HUES6 (cell line): ENCODE results near the gene MARVELD2.
"Not testable (repeated sequence)": the region's sequence is repeated elsewhere in the genome, so short reads cannot be mapped to it uniquely, and the experiment has no call there.

ENCODE experiments used
- H3K27ac ChIP-seq: 2 replicates; pipeline ENCODE4 v1.7.0; 2013; ENCODE audit warnings: low read depth, mild to moderate bottlenecking, low read length, inconsistent platforms
- H3K27me3 ChIP-seq: 2 replicates; pipeline ENCODE4 v1.6.1; 2013; ENCODE audit warnings: low read length; ENCODE audit not compliant: control insufficient read depth, insufficient read depth
- H3K36me3 ChIP-seq: 2 replicates; pipeline ENCODE4 v1.6.1; 2013; ENCODE audit warnings: low read length; ENCODE audit not compliant: control insufficient read depth, insufficient read depth
- H3K4me1 ChIP-seq: 2 replicates; pipeline ENCODE4 v1.6.1; 2013; ENCODE audit warnings: low read length; ENCODE audit not compliant: control insufficient read depth, insufficient read depth
- H3K4me3 ChIP-seq: 2 replicates; pipeline ENCODE4 v1.5.1; 2013; ENCODE audit warnings: low read depth, low read length
- H3K9ac ChIP-seq: one replicate; pipeline ENCODE4 v1.6.1; 2013; ENCODE audit warnings: mild to moderate bottlenecking, low read length
- H3K9me3 ChIP-seq: 2 replicates; pipeline ENCODE4 v1.6.1; 2013; ENCODE audit warnings: low read depth, low read length; ENCODE audit not compliant: control insufficient read depth, insufficient read depth

MARVELD2 gene

DNA sequence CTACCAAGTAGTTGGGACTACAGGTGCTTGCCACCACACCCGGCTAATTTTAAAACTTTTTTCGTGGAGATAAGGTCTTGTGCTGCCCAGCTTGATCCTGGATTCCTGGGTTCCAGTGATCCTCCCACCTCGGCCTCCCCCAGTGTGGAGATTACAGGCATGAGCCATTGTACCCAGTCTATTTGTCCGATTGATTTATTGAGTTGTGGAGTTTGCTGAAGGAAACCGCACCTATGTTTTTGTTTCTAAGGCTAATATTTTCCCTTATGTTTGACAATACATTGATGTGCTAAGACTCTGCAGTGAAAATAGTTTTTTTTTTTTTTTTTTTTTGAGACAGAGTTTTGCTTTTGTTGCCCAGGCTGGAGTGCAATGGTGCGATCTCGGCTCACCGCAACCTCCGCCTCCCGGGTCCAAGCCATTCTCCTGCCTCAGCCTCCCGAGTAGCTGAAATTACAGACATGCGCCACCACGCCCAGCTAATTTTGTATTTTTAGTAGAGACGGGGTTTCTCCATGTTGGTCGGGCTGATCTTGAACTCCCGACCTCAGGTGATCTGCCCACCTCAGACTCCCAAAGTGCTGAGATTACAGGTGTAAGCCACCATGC lies 57.7 kb downstream of the MARVELD2 start:
- not testable (repeated sequence) for H3K9ac ChIP-seq, H3K27ac ChIP-seq, H3K27me3 ChIP-seq, H3K36me3 ChIP-seq, H3K9me3 ChIP-seq, H3K4me1 ChIP-seq, H3K4me3 ChIP-seq

DNA sequence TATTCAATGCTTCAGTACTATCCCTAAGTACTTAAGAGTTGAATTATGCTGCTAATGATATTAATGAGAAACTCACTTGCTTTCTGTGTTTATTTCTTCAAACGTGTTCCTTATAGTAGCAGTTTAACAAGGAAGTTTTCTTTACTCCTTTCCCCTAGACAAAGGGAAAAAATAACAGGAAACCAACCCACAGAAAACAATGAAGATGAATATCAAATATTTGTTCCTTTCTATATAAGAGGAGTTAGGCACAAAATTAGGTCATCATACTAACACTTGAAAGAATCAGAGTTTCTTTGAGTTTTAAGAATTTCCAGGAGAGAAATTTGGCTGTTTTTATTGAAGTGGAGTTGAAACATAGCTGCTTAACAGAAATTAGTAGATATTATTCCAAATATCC lies 62.3 kb downstream of the MARVELD2 start:
- H3K27me3 ChIP-seq: no peaks in the 10 kb centered on the region
- H3K36me3 ChIP-seq: no peaks in the 10 kb centered on the region
- H3K27ac ChIP-seq: no peak overlapping the region
- H3K4me1 ChIP-seq: no peaks in the 10 kb centered on the region
- no peak overlapping the region for H3K4me3 ChIP-seq
- no peaks in the 10 kb centered on the region for H3K9me3 ChIP-seq
- H3K9ac ChIP-seq: no peak overlapping the region

DNA sequence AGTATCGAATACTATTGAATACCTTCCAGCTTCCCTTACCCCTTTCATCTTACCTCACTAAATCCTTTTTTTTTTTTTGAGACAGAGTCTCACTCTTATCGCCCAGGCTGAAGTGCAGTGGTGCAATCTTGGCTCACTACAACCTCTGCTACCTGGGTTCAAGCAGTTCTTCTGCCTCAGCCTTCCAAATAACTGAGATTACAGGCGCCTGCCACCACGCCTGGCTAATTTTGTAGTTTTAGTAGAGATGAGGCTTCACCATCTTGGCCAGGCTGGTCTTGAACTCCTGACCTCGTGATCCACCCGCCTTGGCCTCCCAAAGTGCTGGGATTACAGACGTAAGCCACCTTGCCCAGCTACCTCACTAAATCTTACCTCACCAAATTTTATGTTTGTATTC lies 63.4 kb downstream of the MARVELD2 start:
- not testable (repeated sequence) for H3K27ac ChIP-seq, H3K4me3 ChIP-seq, H3K9ac ChIP-seq, H3K4me1 ChIP-seq, H3K27me3 ChIP-seq, H3K9me3 ChIP-seq, H3K36me3 ChIP-seq

DNA sequence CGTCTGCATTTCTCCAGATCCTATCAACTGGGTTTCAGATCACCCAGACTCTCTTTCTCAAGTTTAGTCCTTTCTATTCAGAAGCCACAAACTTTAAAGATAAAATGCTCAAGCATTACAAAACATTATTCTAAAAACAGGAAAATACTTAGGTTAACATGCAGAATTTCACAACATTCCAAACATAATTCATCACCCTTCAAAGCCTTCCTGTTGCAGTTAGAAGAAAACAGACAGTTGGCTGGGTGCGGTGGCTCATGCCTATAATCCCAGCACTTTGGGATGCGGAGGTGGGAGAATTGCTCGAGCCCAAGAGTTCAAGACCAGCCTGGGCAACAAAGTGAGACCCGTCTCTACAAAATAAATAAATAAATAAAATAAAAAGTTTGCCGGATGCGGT lies 70.0 kb downstream of the MARVELD2 start:
- Histone ChIP-seq H3K4me3 (no peak overlapping the region), H3K27me3 (no peaks in the 10 kb centered on the region), H3K9ac (no peak overlapping the region), H3K9me3 (no peaks in the 10 kb centered on the region), H3K4me1 (peaks cover 9% of the 10 kb centered on the region), H3K27ac (no peak overlapping the region), H3K36me3 (no peaks in the 10 kb centered on the region)

DNA sequence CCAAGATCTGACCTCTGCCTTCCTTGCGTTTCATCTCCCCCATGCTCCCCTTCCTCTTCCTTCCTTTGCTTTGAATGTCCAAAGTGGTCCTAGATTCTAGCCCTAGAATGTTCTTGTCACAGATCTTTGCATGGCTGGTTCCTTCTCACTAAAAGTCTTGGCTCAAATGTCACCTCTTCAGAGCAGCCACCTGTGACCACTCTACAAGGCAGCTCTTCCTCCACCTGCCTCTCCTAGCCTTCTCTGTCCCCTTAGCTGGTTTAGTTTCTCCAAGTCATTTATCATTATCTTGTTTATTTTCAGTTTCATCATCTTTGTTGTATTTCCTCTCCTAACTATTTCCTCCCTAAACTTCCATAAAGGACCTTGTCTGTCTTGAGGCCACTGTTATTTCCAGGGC lies 70.6 kb downstream of the MARVELD2 start:
- Histone ChIP-seq H3K9ac (no peak overlapping the region), H3K9me3 (no peaks in the 10 kb centered on the region), H3K27ac (no peak overlapping the region), H3K36me3 (no peaks in the 10 kb centered on the region), H3K27me3 (no peaks in the 10 kb centered on the region; the same call in 1 of the 2 replicates), H3K4me3 (no peak overlapping the region), H3K4me1 (peaks cover 9% of the 10 kb centered on the region)

DNA sequence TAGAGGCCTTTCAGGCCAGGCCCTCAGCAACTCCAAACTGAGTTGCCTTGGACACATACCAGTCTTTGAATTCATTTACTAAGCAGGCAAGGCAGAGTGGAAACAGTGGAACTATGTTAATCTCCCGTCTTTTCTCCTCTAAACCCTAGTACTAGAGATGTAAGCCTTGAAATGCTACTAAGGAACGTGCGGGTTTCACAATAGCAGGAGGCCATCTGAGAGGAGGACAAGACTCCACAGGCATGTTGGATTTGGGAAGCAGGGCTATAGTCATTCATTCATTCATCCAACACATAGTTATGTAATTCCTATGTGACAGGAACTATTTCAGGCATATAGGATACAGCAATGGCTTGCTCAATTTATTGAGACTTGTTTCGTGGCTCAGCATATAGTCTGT lies 74.3 kb downstream of the MARVELD2 start:
- Histone ChIP-seq H3K27me3 (peaks cover 32% of the 10 kb centered on the region; the same call in 1 of the 2 replicates), H3K27ac (no peak overlapping the region), H3K36me3 (no peaks in the 10 kb centered on the region), H3K4me3 (no peak overlapping the region), H3K9ac (no peak overlapping the region), H3K4me1 (peaks cover 13% of the 10 kb centered on the region), H3K9me3 (no peaks in the 10 kb centered on the region)

DNA sequence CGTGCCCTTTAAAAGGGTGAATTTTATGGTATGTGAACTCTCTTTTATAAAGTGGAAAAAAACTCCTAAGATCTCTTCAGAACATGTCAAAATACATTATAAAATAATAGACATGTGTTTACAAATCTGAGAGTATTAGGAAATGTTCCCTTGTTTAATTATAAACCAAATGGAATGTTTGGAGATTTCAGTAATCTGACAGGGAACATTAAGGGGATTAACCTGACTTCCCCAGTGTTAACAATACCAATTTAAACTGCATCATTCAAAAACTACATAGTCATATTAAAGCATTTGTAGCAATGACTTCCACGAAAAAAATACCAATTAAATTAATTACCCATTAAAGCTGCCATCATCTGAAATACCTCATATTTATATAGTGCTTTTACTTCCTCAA lies 76.1 kb downstream of the MARVELD2 start:
- H3K4me1 ChIP-seq: peaks cover 20% of the 10 kb centered on the region
- no peaks in the 10 kb centered on the region for H3K9me3 ChIP-seq
- no peaks in the 10 kb centered on the region for H3K36me3 ChIP-seq
- H3K27me3 ChIP-seq: peaks cover 33% of the 10 kb centered on the region; the same call in 1 of the 2 replicates
- no peak overlapping the region for H3K4me3 ChIP-seq
- H3K9ac ChIP-seq: no peak overlapping the region
- H3K27ac ChIP-seq: no peak overlapping the region

DNA sequence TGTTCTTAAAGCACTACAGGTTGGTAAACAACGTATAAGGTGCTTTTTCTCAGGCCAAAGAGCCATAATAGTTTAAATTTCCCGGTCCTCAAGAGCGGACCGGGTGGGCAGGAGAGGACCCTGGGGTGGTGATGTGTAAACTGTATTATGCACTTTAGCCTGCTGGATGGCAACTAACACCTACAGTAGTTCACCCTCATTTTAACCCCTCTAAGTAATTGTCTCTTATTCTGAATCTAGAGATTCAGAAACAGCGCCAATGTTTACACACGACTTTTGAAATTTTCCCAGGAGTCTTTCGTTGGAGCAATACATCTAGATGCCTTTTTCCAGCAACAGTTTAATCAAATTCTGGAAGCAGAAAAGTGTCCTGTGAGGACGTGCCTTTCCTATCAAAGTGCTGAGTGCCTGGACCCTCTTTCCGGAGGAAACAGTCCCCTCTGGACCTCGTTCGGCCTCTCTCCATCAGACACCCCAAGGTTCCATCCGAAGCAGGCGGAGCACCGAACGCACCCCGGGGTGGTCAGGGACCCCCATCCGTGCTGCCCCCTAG lies 77.0 kb downstream of the MARVELD2 start:
- Histone ChIP-seq H3K36me3 (no peaks in the 10 kb centered on the region), H3K4me1 (peaks cover 24% of the 10 kb centered on the region), H3K27me3 (peaks cover 33% of the 10 kb centered on the region; the same call in 1 of the 2 replicates), H3K9ac (peak overlapping the region; percentile 87), H3K27ac (peak overlapping the region; percentile 73; the same call in 1 of the 2 replicates), H3K9me3 (no peaks in the 10 kb centered on the region), H3K4me3 (peak overlapping the region; percentile 86)

DNA sequence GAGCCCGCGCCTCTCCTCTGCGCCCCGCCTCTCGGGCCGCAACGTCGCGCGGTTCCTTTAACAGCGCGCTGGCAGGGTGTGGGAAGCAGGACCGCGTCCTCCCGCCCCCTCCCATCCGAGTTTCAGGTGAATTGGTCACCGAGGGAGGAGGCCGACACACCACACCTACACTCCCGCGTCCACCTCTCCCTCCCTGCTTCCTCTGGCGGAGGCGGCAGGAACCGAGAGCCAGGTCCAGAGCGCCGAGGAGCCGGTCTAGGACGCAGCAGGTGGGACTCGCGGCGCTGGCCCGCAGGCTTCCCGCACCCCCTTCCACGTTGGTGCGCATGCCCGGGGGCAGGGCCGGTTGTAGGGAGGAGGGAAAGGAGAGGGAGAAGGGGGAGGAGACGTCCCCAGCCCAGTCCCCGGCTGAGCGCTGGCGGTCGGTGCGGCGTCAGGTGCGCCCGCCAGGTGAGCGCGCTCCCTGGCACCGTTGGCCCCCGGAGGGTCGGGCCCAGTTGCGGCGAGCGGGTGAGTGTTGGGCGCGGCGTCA lies 77.5 kb downstream of the MARVELD2 start, which contains the start of gene OCLN:
Gene OCLN, plus strand, starts transcription at position 400 of the 532 bp plus-strand sequence. CDS start 11,455 bp downstream, outside the sequence.
- H3K4me3 ChIP-seq: peak within 1 kb of the TSS; percentile 86
- peaks cover 28% of the 10 kb centered on the region for H3K4me1 ChIP-seq
- peak within 1 kb of the TSS; percentile 73 for H3K27ac ChIP-seq
- H3K36me3 ChIP-seq: no peaks in the 10 kb centered on the region
- peak within 1 kb of the TSS; percentile 87 for H3K9ac ChIP-seq
- H3K27me3 ChIP-seq: peaks cover 33% of the 10 kb centered on the region; the same call in 1 of the 2 replicates
- H3K9me3 ChIP-seq: no peaks in the 10 kb centered on the region

DNA sequence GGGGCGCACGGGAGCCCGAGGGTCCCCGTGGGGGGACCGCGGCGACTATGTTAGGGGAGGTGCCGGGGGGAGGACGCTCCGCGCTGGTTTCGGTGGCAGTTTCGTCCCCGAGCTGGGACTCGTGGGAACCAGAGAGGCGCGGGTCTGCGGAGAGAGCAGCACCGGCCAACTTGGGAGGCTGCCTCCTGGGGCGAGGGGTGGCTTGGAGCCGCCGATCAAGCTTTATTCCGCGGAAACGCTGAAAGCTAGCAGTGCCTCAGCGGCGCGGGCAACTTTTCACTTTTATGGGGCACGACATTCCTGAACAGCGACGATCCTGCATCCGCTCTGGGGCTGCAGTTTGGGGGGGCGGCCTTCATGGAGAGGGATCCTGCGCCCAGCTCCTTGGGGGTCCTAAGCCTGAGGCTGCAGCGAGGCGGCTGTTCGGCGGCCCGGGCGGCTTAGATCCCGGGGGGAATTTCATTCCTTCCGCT lies 78.0 kb downstream of the MARVELD2 start:
- H3K27ac ChIP-seq: peak overlapping the region; percentile 73
- H3K9ac ChIP-seq: peak overlapping the region; percentile 87
- H3K36me3 ChIP-seq: no peaks in the 10 kb centered on the region
- peaks cover 33% of the 10 kb centered on the region; the same call in 1 of the 2 replicates for H3K27me3 ChIP-seq
- H3K4me3 ChIP-seq: peak overlapping the region; percentile 86
- peaks cover 31% of the 10 kb centered on the region for H3K4me1 ChIP-seq
- H3K9me3 ChIP-seq: no peaks in the 10 kb centered on the region

DNA sequence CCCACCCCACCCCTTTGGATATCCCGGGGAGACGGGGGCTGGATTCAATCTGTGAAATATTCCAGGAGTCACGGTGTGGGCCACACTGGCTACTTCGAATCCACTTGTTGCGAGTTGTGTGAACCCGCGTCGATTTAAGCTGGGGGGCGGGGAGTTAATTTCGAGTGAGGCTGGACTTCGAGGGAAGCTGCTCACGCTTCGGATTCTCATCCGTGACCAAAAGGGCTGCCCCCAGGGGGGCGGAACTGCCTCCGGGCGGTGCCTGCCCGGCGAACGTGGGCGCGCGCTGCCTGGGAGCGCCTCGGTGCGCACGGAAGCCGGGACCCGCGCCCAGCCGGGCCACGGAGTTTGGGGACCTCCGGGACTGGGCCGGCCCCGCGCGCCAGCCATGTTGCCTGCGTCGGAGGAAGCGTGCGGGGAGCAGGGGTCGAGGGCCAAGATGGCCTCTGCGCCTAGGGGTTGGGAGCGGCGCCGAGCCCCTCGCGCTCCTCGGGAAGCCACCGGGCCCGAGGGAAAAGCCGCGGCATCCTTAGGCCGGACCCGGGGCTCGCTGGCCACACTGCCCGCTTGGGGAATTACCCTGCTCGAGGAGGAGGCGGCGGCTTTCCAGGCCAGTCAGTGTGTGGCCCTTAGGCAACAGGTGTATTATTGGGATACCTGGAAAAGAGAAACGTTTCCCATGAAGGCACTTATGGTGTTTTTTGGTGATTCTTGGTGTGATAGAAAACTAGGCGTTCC lies 78.6 kb downstream of the MARVELD2 start:
- Histone ChIP-seq H3K4me3 (peak overlapping the region; percentile 86), H3K36me3 (no peaks in the 10 kb centered on the region), H3K27me3 (peaks cover 33% of the 10 kb centered on the region; the same call in 1 of the 2 replicates), H3K9ac (peak overlapping the region; percentile 87), H3K4me1 (peaks cover 30% of the 10 kb centered on the region), H3K27ac (peak overlapping the region; percentile 73), H3K9me3 (no peaks in the 10 kb centered on the region)
